HepG2 (cell line): Measurements from ENCODE around the gene OSBPL1A. TPM values are rescaled to one million over a fixed set of nuclear protein-coding genes. Genes with fewer than 3 reads are reported as not detected.

ENCODE experiments used
- ARID5B ChIP-seq: IDR thresholded peaks from 2 replicates; pipeline ENCODE4 v1.4.0; 2020; ENCODE audit warnings: mild to moderate bottlenecking, missing genetic modification reagents
- CEBPG ChIP-seq: IDR thresholded peaks from 2 replicates; pipeline ENCODE4 v1.6.1; 2016
- CEBPZ ChIP-seq: IDR thresholded peaks from 2 replicates; pipeline ENCODE4 v1.6.1; 2012; ENCODE audit warnings: low read length, improper control_type of control experiment
- EZH2 ChIP-seq: conservative IDR thresholded peaks from 2 replicates; pipeline ENCODE4 v1.6.1; 2012; ENCODE audit warnings: mild to moderate bottlenecking, low read depth, low read length, moderate library complexity
- HDAC1 ChIP-seq: sonication (generic); formaldehyde crosslinking; IDR thresholded peaks from 2 replicates; pipeline ENCODE4 v1.5.1; 2020; ENCODE audit warnings: mild to moderate bottlenecking, missing genetic modification reagents
- HDAC6 ChIP-seq: fragments of 200-600 bp; sonication (generic); IDR thresholded peaks from 2 replicates; pipeline ENCODE4 v1.7.0; 2017; ENCODE audit warnings: mild to moderate bottlenecking, antibody characterized with exemption, low read length, low read depth
- JUNB ChIP-seq: sonication (generic); formaldehyde crosslinking; IDR thresholded peaks from 2 replicates; pipeline ENCODE4 v1.8.0; 2022; ENCODE audit warnings: missing genetic modification reagents, mild to moderate bottlenecking, borderline replicate concordance
- SALL1 ChIP-seq: sonication (generic); formaldehyde crosslinking; IDR thresholded peaks from 2 replicates; pipeline ENCODE4 v1.8.0; 2022; ENCODE audit warnings: mild to moderate bottlenecking, missing genetic modification reagents
- SMARCC2 ChIP-seq: fragments of 450-650 bp; IDR thresholded peaks from 2 replicates; pipeline ENCODE4 v1.6.1; 2017; ENCODE audit warnings: antibody characterized with exemption, mild to moderate bottlenecking
- SOX6 ChIP-seq, 2 experiments: fragments of 450-650 bp in 1 of 2; sonication (generic) in 1 of 2; formaldehyde crosslinking in 1 of 2; IDR thresholded peaks; 2 replicates each; pipeline versions ENCODE4 v1.4.0 to v1.6.1; 2017 to 2020; ENCODE audit warnings: antibody characterized with exemption in 1 of 2, mild to moderate bottlenecking in 1 of 2, missing genetic modification reagents in 1 of 2
- TBX2 ChIP-seq: sonication (generic); formaldehyde crosslinking; IDR thresholded peaks from 2 replicates; pipeline ENCODE4 v1.5.0; 2020; ENCODE audit warnings: missing genetic modification reagents, mild to moderate bottlenecking, borderline replicate concordance
- YEATS4 ChIP-seq: sonication (generic); formaldehyde crosslinking; IDR thresholded peaks from 2 replicates; pipeline ENCODE4 v1.4.0; 2020; ENCODE audit warnings: missing genetic modification reagents, borderline replicate concordance
- ZBTB34 ChIP-seq: sonication (generic); formaldehyde crosslinking; IDR thresholded peaks from 2 replicates; pipeline ENCODE4 v1.8.0; 2022; ENCODE audit warnings: mild to moderate bottlenecking, missing genetic modification reagents
- ZFY ChIP-seq: sonication (generic); formaldehyde crosslinking; IDR thresholded peaks from 2 replicates; pipeline ENCODE4 v1.4.0; 2020; ENCODE audit warnings: missing genetic modification reagents
- polyA plus RNA-seq, 8 experiments: library from polyadenylated mRNA; depleted of rRNA in 3 of 8; stranded (reverse) in 7 of 8; unstranded in 1 of 8; fragments of >200 nt; fragmentation: Illumina TruSeq in 4 of 8; extraction: Trizol in 4 of 8; gene quantifications; 2 replicates each; pipeline versions ENCODE4 v1.2.1 to v1.2.3, GENCODE V29; 2011 to 2016; ENCODE audit warnings: low read depth in 4 of 8, missing spikeins in 1 of 8, mixed read lengths in 1 of 8; ENCODE audit not compliant: insufficient read depth in 1 of 8
- total RNA-seq, 5 experiments: library from RNA; depleted of rRNA; stranded (reverse); fragments of >200 nt; fragmentation: Illumina TruSeq; extraction: Trizol; gene quantifications; 2 replicates each; pipeline ENCODE4 v1.2.3, GENCODE V29; 2016; ENCODE audit warnings: low read depth in 1 of 5
- TF ChIP-seq, protein P1 (sequence below): sonication (generic); formaldehyde crosslinking; IDR thresholded peaks from 2 replicates; pipeline ENCODE4 v1.5.0; 2020; ENCODE audit warnings: missing genetic modification reagents
- TF ChIP-seq, protein P2 (sequence below): sonication (generic); formaldehyde crosslinking; conservative IDR thresholded peaks from 2 replicates; pipeline ENCODE4 v1.4.0; 2020; ENCODE audit warnings: mild to moderate bottlenecking, missing genetic modification reagents, moderate library complexity

Gene OSBPL1A
- total and polyA plus RNA-seq, 2 of the 13 experiments (the other 11 are each of a cell fraction or from before 2014, with no cell fraction given), result 0.02 TPM; not detected in 1

GRCh38 chr18:24114924-24115549, 282.6 kb downstream of the OSBPL1A start (continued):
- no peak for TF ChIP-seq ZBTB34 (CRISPR knock-in tag)
- TF ChIP-seq SOX6 (IDR thresholded peaks at IDR 0.05), result no peak
- TF ChIP-seq SOX6 (CRISPR knock-in tag; IDR thresholded peaks at IDR 0.05), result peak; percentile 88
- TF ChIP-seq, protein P1, sequence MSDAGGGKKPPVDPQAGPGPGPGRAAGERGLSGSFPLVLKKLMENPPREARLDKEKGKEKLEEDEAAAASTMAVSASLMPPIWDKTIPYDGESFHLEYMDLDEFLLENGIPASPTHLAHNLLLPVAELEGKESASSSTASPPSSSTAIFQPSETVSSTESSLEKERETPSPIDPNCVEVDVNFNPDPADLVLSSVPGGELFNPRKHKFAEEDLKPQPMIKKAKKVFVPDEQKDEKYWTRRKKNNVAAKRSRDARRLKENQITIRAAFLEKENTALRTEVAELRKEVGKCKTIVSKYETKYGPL (CRISPR knock-in tag), result no peak
- peak; percentile 64 for TF ChIP-seq CEBPG (CRISPR knock-in tag)
- TF ChIP-seq SMARCC2, result no peak
- TF ChIP-seq, protein P2, sequence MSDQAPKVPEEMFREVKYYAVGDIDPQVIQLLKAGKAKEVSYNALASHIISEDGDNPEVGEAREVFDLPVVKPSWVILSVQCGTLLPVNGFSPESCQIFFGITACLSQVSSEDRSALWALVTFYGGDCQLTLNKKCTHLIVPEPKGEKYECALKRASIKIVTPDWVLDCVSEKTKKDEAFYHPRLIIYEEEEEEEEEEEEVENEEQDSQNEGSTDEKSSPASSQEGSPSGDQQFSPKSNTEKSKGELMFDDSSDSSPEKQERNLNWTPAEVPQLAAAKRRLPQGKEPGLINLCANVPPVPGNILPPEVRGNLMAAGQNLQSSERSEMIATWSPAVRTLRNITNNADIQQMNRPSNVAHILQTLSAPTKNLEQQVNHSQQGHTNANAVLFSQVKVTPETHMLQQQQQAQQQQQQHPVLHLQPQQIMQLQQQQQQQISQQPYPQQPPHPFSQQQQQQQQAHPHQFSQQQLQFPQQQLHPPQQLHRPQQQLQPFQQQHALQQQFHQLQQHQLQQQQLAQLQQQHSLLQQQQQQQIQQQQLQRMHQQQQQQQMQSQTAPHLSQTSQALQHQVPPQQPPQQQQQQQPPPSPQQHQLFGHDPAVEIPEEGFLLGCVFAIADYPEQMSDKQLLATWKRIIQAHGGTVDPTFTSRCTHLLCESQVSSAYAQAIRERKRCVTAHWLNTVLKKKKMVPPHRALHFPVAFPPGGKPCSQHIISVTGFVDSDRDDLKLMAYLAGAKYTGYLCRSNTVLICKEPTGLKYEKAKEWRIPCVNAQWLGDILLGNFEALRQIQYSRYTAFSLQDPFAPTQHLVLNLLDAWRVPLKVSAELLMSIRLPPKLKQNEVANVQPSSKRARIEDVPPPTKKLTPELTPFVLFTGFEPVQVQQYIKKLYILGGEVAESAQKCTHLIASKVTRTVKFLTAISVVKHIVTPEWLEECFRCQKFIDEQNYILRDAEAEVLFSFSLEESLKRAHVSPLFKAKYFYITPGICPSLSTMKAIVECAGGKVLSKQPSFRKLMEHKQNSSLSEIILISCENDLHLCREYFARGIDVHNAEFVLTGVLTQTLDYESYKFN (CRISPR knock-in tag), result peak; percentile 53
- no peak for TF ChIP-seq HDAC1
- peak; percentile 85 for TF ChIP-seq ARID5B (CRISPR knock-in tag)
- no peak for TF ChIP-seq SALL1 (CRISPR knock-in tag)
- no peak for TF ChIP-seq JUNB
- no peak for TF ChIP-seq ZFY
- TF ChIP-seq EZH2, result no peak
- peak; percentile 31; the same call in 1 of the 2 replicates for TF ChIP-seq TBX2
- no peak for TF ChIP-seq CEBPZ
- TF ChIP-seq HDAC6, result no peak
- TF ChIP-seq YEATS4 (CRISPR knock-in tag), result no peak
